ENCODE results near the gene PGAM2. TPM values are rescaled to one million over a fixed set of nuclear protein-coding genes. Genes with fewer than 3 reads are reported as not detected.

PGAM2 gene
- total RNA-seq, 1 experiment from 2014 or later = 0.27 TPM

GRCh38 chr7:44062903-44063295, 2.5 kb downstream of the PGAM2 start:
- Histone ChIP-seq H3K4me2 (ENCODE audit: low read length) (no peak overlapping the region), H3K9ac (ENCODE audit: low read length) (no peak overlapping the region), H3K4me3 (replicated peaks in 1 of 2; ENCODE audit: low read depth in 1 of 2, low read length in 2 of 2) (no peak overlapping the region), H3K4me1 (ENCODE audit: control insufficient read depth in 1 of 2, insufficient read depth in 2 of 2, low read length in 2 of 2) (peaks cover 0 to 6% of the 10 kb centered on the region in 2 experiments; a peak in 1 of 4 replicates), H3K27ac (ENCODE audit: low read depth, low read length) (no peak overlapping the region), H3K36me3 (ENCODE audit: control insufficient read depth in 1 of 2, insufficient read depth in 2 of 2, low read length in 2 of 2) (peaks cover 10 to 26% of the 10 kb centered on the region in 2 experiments; a peak in 3 of 4 replicates), H3K27me3 (ENCODE audit: insufficient read depth, low read length) (no peaks in the 10 kb centered on the region), H3K9me2 (ENCODE audit: insufficient read depth) (no peaks in the 10 kb centered on the region), H3K79me2 (ENCODE audit: insufficient read depth, low read length) (no peaks in the 10 kb centered on the region), H2AFZ (ENCODE audit: low read depth, low read length, poor library complexity, severe bottlenecking) (no peak overlapping the region), H3K9me3 (ENCODE audit: control insufficient read depth in 1 of 2, insufficient read depth in 1 of 2, low read depth in 1 of 2, low read length in 2 of 2) (no peaks in the 10 kb centered on the region), H4K20me1 (ENCODE audit: insufficient read depth) (no peaks in the 10 kb centered on the region)
- TF ChIP-seq FOSL1 (IDR thresholded peaks at IDR 0.05; ENCODE audit: low read depth) = no peak
- no peak for TF ChIP-seq REST (IDR thresholded peaks at IDR 0.05; ENCODE audit: low read depth)
- TF ChIP-seq JUND (IDR thresholded peaks at IDR 0.05) = no peak
- no peak for TF ChIP-seq MAX (IDR thresholded peaks at IDR 0.05)
- TF ChIP-seq ZFX (IDR thresholded peaks at IDR 0.05) = no peak
- no peak for TF ChIP-seq ZNF274 (IDR thresholded peaks at IDR 0.05; ENCODE audit: low read depth, low read length)
- no peak for TF ChIP-seq TCF7L2 (IDR thresholded peaks at IDR 0.05; ENCODE audit: borderline replicate concordance, extremely low read depth, insufficient read depth, insufficient read length)
- TF ChIP-seq SP1 (IDR thresholded peaks at IDR 0.05; ENCODE audit: low read depth) = no peak
- no peak for TF ChIP-seq SIN3A (IDR thresholded peaks at IDR 0.05; ENCODE audit: low read depth)
- TF ChIP-seq RAD21 (IDR thresholded peaks at IDR 0.05; ENCODE audit: low read depth) = no peak
- TF ChIP-seq EGR1 (IDR thresholded peaks at IDR 0.05; ENCODE audit: low read depth) = no peak
- no peak for TF ChIP-seq ATF3 (IDR thresholded peaks at IDR 0.05)
- TF ChIP-seq, protein P1, sequence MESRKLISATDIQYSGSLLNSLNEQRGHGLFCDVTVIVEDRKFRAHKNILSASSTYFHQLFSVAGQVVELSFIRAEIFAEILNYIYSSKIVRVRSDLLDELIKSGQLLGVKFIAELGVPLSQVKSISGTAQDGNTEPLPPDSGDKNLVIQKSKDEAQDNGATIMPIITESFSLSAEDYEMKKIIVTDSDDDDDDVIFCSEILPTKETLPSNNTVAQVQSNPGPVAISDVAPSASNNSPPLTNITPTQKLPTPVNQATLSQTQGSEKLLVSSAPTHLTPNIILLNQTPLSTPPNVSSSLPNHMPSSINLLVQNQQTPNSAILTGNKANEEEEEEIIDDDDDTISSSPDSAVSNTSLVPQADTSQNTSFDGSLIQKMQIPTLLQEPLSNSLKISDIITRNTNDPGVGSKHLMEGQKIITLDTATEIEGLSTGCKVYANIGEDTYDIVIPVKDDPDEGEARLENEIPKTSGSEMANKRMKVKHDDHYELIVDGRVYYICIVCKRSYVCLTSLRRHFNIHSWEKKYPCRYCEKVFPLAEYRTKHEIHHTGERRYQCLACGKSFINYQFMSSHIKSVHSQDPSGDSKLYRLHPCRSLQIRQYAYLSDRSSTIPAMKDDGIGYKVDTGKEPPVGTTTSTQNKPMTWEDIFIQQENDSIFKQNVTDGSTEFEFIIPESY (IDR thresholded peaks at IDR 0.05; ENCODE audit: extremely low read depth, insufficient replicate concordance, low read length) = no peak
- TF ChIP-seq EZH2phosphoT487 (IDR thresholded peaks at IDR 0.05; ENCODE audit: borderline replicate concordance) = no peak
- TF ChIP-seq EZH2 (IDR thresholded peaks at IDR 0.05) = no peak
- no peak for TF ChIP-seq ELF1 (IDR thresholded peaks at IDR 0.05; ENCODE audit: borderline replicate concordance, low read depth)
- no peak for TF ChIP-seq SRF (IDR thresholded peaks at IDR 0.05; ENCODE audit: low read depth)
- TF ChIP-seq POLR2A (IDR thresholded peaks at IDR 0.05; ENCODE audit: borderline replicate concordance, extremely low read depth, insufficient read depth, insufficient read length) = no peak
- DNase-seq (ENCODE audit: low read depth, low spot score) = no peak
- intact Hi-C loops (cut with micrococcal nuclease) = no loop called here
- BruUV-seq (replicated peaks) = no TSS peak
- ChIA-PET POLR2A (no interaction called here), RAD21 (ENCODE audit: low non-redundant PET in 1 of 2, low total read pairs in 2 of 2, uncharacterized antibody in 2 of 2, unreplicated experiment in 2 of 2) (no interaction called here), CTCF (no interaction called here)
- ATAC-seq = no peak

Measured in HCT116 (cell line).